Activated naive CD4-positive, alpha-beta T cell treated with anti-CD3 and anti-CD28 coated beads, Interleukin-2, amount 10 ng/mL, durations not matched to agents 7 days and 5 days (primary cell): ENCODE measurements around the gene KLF11.
"Not testable (repeated sequence)": the region's sequence is repeated elsewhere in the genome, so short reads cannot be mapped to it uniquely, and the experiment has no call there.

Experiments used
- CTCF ChIA-PET: fragments of 350-600 bp; sonication (Branson Sonifier 250); formaldehyde crosslinking; loops from one replicate; lab custom pipeline; 2021; ENCODE audit warnings: antibody characterized with exemption; lab: Charles Lee
- DNase-seq: peaks from one replicate; pipeline ENCODE4 v3.0.0-alpha.2; 2020
- H3K27ac Mint-ChIP-seq: one replicate; pipeline ENCODE4 v1.8.0; 2021; ENCODE audit warnings: mild to moderate bottlenecking, moderate library complexity, mixed read lengths
- H3K27me3 Mint-ChIP-seq: one replicate; pipeline ENCODE4 v1.8.0; 2021; ENCODE audit warnings: mild to moderate bottlenecking, mixed read lengths
- H3K36me3 Mint-ChIP-seq: one replicate; pipeline ENCODE4 v1.8.0; 2021; ENCODE audit warnings: mixed read lengths
- H3K4me1 Mint-ChIP-seq: one replicate; pipeline ENCODE4 v1.8.0; 2021; ENCODE audit warnings: mixed read lengths
- H3K4me3 Mint-ChIP-seq: one replicate; pipeline ENCODE4 v1.8.0; 2021; ENCODE audit warnings: mild to moderate bottlenecking, moderate library complexity, mixed read lengths
- H3K9me3 Mint-ChIP-seq: one replicate; pipeline ENCODE4 v1.8.0; 2021; ENCODE audit warnings: mixed read lengths

KLF11 gene

GRCh38 chr2:10027660-10028330 is 15.6 kb upstream of the KLF11 start:
- H3K9me3 Mint-ChIP-seq, result no peaks in the 10 kb centered on the region
- DNase-seq, result no peak
- peaks cover 31% of the 10 kb centered on the region for H3K27me3 Mint-ChIP-seq
- no peaks in the 10 kb centered on the region for H3K36me3 Mint-ChIP-seq
- H3K4me1 Mint-ChIP-seq, result peaks cover 34% of the 10 kb centered on the region
- H3K27ac Mint-ChIP-seq, result peak overlapping the region; percentile 42
- CTCF ChIA-PET, result interaction anchor here (1.6 to 2.2 kb wide), 3 partner anchors 44 to 228 kb away, joined by 4 to 16 read pairs (median 5); no protein-coding TSS in a partner anchor
- H3K4me3 Mint-ChIP-seq, result no peak overlapping the region

GRCh38 chr2:10028407-10028987 is 14.9 kb upstream of the KLF11 start:
- H3K27ac Mint-ChIP-seq, result peak overlapping the region; percentile 87

GRCh38 chr2:10028988-10029874 is 14.1 kb upstream of the KLF11 start:
- Mint-ChIP-seq H3K4me1 (peaks cover 34% of the 10 kb centered on the region), H3K4me3 (peak overlapping the region; percentile 64), H3K36me3 (no peaks in the 10 kb centered on the region), H3K9me3 (no peaks in the 10 kb centered on the region), H3K27me3 (peaks cover 26% of the 10 kb centered on the region), H3K27ac (peak overlapping the region; percentile 87)
- peak; percentile 74 for DNase-seq
- CTCF ChIA-PET, result interaction anchor here (1.0 to 2.2 kb wide), 4 partner anchors 45 to 258 kb away, joined by 4 to 16 read pairs (median 6); no protein-coding TSS in a partner anchor

More at GRCh38 chr2:10028407-10028987, 14.9 kb upstream of the KLF11 start:
- Mint-ChIP-seq H3K36me3 (no peaks in the 10 kb centered on the region), H3K4me1 (peaks cover 34% of the 10 kb centered on the region), H3K9me3 (no peaks in the 10 kb centered on the region), H3K4me3 (peak overlapping the region; percentile 64), H3K27me3 (peaks cover 30% of the 10 kb centered on the region)
- DNase-seq, result no peak
- CTCF ChIA-PET, result interaction anchor here (1.0 to 2.2 kb wide), 5 partner anchors 45 to 258 kb away, joined by 4 to 16 read pairs (median 5); no protein-coding TSS in a partner anchor

GRCh38 chr2:10029875-10030223 is 13.5 kb upstream of the KLF11 start:
- Mint-ChIP-seq H3K27ac (peak overlapping the region; percentile 87), H3K9me3 (no peaks in the 10 kb centered on the region), H3K4me3 (peak overlapping the region; percentile 64), H3K4me1 (peaks cover 35% of the 10 kb centered on the region), H3K27me3 (peaks cover 26% of the 10 kb centered on the region), H3K36me3 (no peaks in the 10 kb centered on the region)
- no peak for DNase-seq
- CTCF ChIA-PET, result interaction anchor here (1.0 to 2.2 kb wide), 3 partner anchors 46 to 259 kb away, joined by 4 to 16 read pairs (median 6); no protein-coding TSS in a partner anchor

- Mint-ChIP-seq H3K4me3 (no peak overlapping the region), H3K36me3 (no peaks in the 10 kb centered on the region)
Observed at GRCh38 chr2:10030311-10030736, 13.0 kb upstream of the KLF11 start.

GRCh38 chr2:10030798-10031197 is 12.6 kb upstream of the KLF11 start:
- H3K27ac Mint-ChIP-seq, H3K36me3 Mint-ChIP-seq, DNase-seq, H3K4me3 Mint-ChIP-seq, H3K9me3 Mint-ChIP-seq: not testable (repeated sequence)
- Mint-ChIP-seq H3K4me1 (peaks cover 43% of the 10 kb centered on the region), H3K27me3 (peaks cover 29% of the 10 kb centered on the region)
- CTCF ChIA-PET, result interaction anchor here (0.7 to 1.3 kb wide), 3 partner anchors 46 to 236 kb away, joined by 3 to 4 read pairs (median 3); no protein-coding TSS in a partner anchor

More at GRCh38 chr2:10030311-10030736, 13.0 kb upstream of the KLF11 start:
- CTCF ChIA-PET, result interaction anchor here (1.0 kb wide), 1 partner anchor 231 kb away, joined by 3 read pairs; no protein-coding TSS in a partner anchor
- DNase-seq, result no peak
- no peaks in the 10 kb centered on the region for H3K9me3 Mint-ChIP-seq
- peaks cover 26% of the 10 kb centered on the region for H3K27me3 Mint-ChIP-seq
- H3K27ac Mint-ChIP-seq, result no peak overlapping the region
- H3K4me1 Mint-ChIP-seq, result peaks cover 39% of the 10 kb centered on the region

GRCh38 chr2:10031886-10032745 is 11.2 kb upstream of the KLF11 start:
- H3K27me3 Mint-ChIP-seq, result peaks cover 37% of the 10 kb centered on the region
- CTCF ChIA-PET, result interaction anchor here (0.6 to 1.3 kb wide), 2 partner anchors 48 to 49 kb away, joined by 3 to 4 read pairs; no protein-coding TSS in a partner anchor
- H3K36me3 Mint-ChIP-seq, result no peaks in the 10 kb centered on the region
- no peak overlapping the region for H3K27ac Mint-ChIP-seq
- DNase-seq, result no peak
- peaks cover 44% of the 10 kb centered on the region for H3K4me1 Mint-ChIP-seq
- H3K4me3 Mint-ChIP-seq, result no peak overlapping the region
- no peaks in the 10 kb centered on the region for H3K9me3 Mint-ChIP-seq

- Mint-ChIP-seq H3K9me3 (no peaks in the 10 kb centered on the region), H3K27me3 (peaks cover 41% of the 10 kb centered on the region), H3K36me3 (no peaks in the 10 kb centered on the region), H3K4me1 (peaks cover 42% of the 10 kb centered on the region), H3K27ac (no peak overlapping the region), H3K4me3 (no peak overlapping the region)
- CTCF ChIA-PET, result interaction anchor here (0.6 to 1.0 kb wide), 2 partner anchors 132 to 218 kb away, joined by 3 to 4 read pairs; no protein-coding TSS in a partner anchor
- no peak for DNase-seq
Observed at GRCh38 chr2:10032746-10033105, 10.6 kb upstream of the KLF11 start.

- H3K4me3 Mint-ChIP-seq, result no peak overlapping the region
- H3K9me3 Mint-ChIP-seq, result no peaks in the 10 kb centered on the region
- H3K27ac Mint-ChIP-seq, result no peak overlapping the region
- DNase-seq, result no peak
- CTCF ChIA-PET, result interaction anchor here (0.6 to 1.0 kb wide), 2 partner anchors 133 to 219 kb away, joined by 3 to 4 read pairs; no protein-coding TSS in a partner anchor
- H3K27me3 Mint-ChIP-seq, result peaks cover 48% of the 10 kb centered on the region
- H3K4me1 Mint-ChIP-seq, result peaks cover 37% of the 10 kb centered on the region
- H3K36me3 Mint-ChIP-seq, result no peaks in the 10 kb centered on the region
Observed at GRCh38 chr2:10033251-10034006, 9.9 kb upstream of the KLF11 start.

GRCh38 chr2:10034333-10035052 is 8.9 kb upstream of the KLF11 start:
- no peak for DNase-seq
- H3K36me3 Mint-ChIP-seq, result no peaks in the 10 kb centered on the region
- H3K4me3 Mint-ChIP-seq, result no peak overlapping the region
- no peaks in the 10 kb centered on the region for H3K9me3 Mint-ChIP-seq
- no peak overlapping the region for H3K27ac Mint-ChIP-seq
- H3K4me1 Mint-ChIP-seq, result peaks cover 26% of the 10 kb centered on the region
- CTCF ChIA-PET, result interaction anchor here (1.0 to 1.2 kb wide), 3 partner anchors 18 to 222 kb away, joined by 3 to 4 read pairs (median 3); no protein-coding TSS in a partner anchor
- peaks cover 55% of the 10 kb centered on the region for H3K27me3 Mint-ChIP-seq

GRCh38 chr2:10035053-10035422 is 8.3 kb upstream of the KLF11 start:
- DNase-seq, result no peak
- Mint-ChIP-seq H3K27me3 (peaks cover 60% of the 10 kb centered on the region), H3K36me3 (no peaks in the 10 kb centered on the region), H3K4me3 (no peak overlapping the region), H3K4me1 (peaks cover 21% of the 10 kb centered on the region), H3K27ac (no peak overlapping the region), H3K9me3 (no peaks in the 10 kb centered on the region)
- CTCF ChIA-PET, result interaction anchor here (1.0 to 1.7 kb wide), 4 partner anchors 14 to 223 kb away, joined by 3 to 4 read pairs (median 4); no protein-coding TSS in a partner anchor

- no peak for DNase-seq
- Mint-ChIP-seq H3K4me1 (peaks cover 15% of the 10 kb centered on the region), H3K27me3 (peaks cover 63% of the 10 kb centered on the region), H3K36me3 (no peaks in the 10 kb centered on the region), H3K27ac (peak overlapping the region; percentile 19), H3K4me3 (no peak overlapping the region), H3K9me3 (no peaks in the 10 kb centered on the region)
- CTCF ChIA-PET, result interaction anchor here (1.0 to 1.7 kb wide), 4 partner anchors 12 to 223 kb away, joined by 3 to 4 read pairs (median 4); no protein-coding TSS in a partner anchor
Observed at GRCh38 chr2:10035633-10036032, 7.7 kb upstream of the KLF11 start.
